ENCODE data around the gene ITGA3. TPM values are rescaled to one million over a fixed set of nuclear protein-coding genes. Genes with fewer than 3 reads are reported as not detected.
"Not testable (repeated sequence)": the region's sequence is repeated elsewhere in the genome, so short reads cannot be mapped to it uniquely, and the experiment has no call there.

The ITGA3 gene
- total RNA-seq, 1 donor from 2014 or later, result 13.2 TPM

- Mint-ChIP-seq H3K27me3 (ENCODE audit: unreplicated experiment) (peaks cover 9% of the 10 kb centered on the region), H3K4me1 (ENCODE audit: low read depth, unreplicated experiment) (peaks cover 1% of the 10 kb centered on the region), H3K36me3 (ENCODE audit: unreplicated experiment) (no peaks in the 10 kb centered on the region), H3K27ac (ENCODE audit: unreplicated experiment) (no peak overlapping the region), H3K9me3 (ENCODE audit: unreplicated experiment) (peaks cover 4% of the 10 kb centered on the region), H3K4me3 (ENCODE audit: unreplicated experiment) (no peak overlapping the region)
- TF ChIP-seq, protein P1, sequence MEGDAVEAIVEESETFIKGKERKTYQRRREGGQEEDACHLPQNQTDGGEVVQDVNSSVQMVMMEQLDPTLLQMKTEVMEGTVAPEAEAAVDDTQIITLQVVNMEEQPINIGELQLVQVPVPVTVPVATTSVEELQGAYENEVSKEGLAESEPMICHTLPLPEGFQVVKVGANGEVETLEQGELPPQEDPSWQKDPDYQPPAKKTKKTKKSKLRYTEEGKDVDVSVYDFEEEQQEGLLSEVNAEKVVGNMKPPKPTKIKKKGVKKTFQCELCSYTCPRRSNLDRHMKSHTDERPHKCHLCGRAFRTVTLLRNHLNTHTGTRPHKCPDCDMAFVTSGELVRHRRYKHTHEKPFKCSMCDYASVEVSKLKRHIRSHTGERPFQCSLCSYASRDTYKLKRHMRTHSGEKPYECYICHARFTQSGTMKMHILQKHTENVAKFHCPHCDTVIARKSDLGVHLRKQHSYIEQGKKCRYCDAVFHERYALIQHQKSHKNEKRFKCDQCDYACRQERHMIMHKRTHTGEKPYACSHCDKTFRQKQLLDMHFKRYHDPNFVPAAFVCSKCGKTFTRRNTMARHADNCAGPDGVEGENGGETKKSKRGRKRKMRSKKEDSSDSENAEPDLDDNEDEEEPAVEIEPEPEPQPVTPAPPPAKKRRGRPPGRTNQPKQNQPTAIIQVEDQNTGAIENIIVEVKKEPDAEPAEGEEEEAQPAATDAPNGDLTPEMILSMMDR (IDR thresholded peaks at IDR 0.05; ENCODE audit: partially characterized antibody, unreplicated experiment), result no peak
- no peak for DNase-seq
Measured at GRCh38 chr17:50037321-50038107, 18.4 kb upstream of the ITGA3 start.

- peaks cover 4% of the 10 kb centered on the region for H3K9me3 Mint-ChIP-seq (ENCODE audit: unreplicated experiment)
- H3K36me3 Mint-ChIP-seq (ENCODE audit: unreplicated experiment), result no peaks in the 10 kb centered on the region
- no peak for DNase-seq
- TF ChIP-seq, protein P1 (IDR thresholded peaks at IDR 0.05; ENCODE audit: partially characterized antibody, unreplicated experiment), result no peak
- no peak overlapping the region for H3K4me3 Mint-ChIP-seq (ENCODE audit: unreplicated experiment)
- no peak overlapping the region for H3K27ac Mint-ChIP-seq (ENCODE audit: unreplicated experiment)
- peaks cover 1% of the 10 kb centered on the region for H3K4me1 Mint-ChIP-seq (ENCODE audit: low read depth, unreplicated experiment)
- H3K27me3 Mint-ChIP-seq (ENCODE audit: unreplicated experiment), result peaks cover 8% of the 10 kb centered on the region
Measured at GRCh38 chr17:50039058-50039457, 16.9 kb upstream of the ITGA3 start.

- H3K9me3 Mint-ChIP-seq (ENCODE audit: unreplicated experiment); DNase-seq; H3K4me3 Mint-ChIP-seq (ENCODE audit: unreplicated experiment); H3K27ac Mint-ChIP-seq (ENCODE audit: unreplicated experiment); H3K4me1 Mint-ChIP-seq (ENCODE audit: low read depth, unreplicated experiment); H3K27me3 Mint-ChIP-seq (ENCODE audit: unreplicated experiment); H3K36me3 Mint-ChIP-seq (ENCODE audit: unreplicated experiment): not testable (repeated sequence)
Measured at GRCh38 chr17:50040496-50040895, 15.4 kb upstream of the ITGA3 start.

DNA sequence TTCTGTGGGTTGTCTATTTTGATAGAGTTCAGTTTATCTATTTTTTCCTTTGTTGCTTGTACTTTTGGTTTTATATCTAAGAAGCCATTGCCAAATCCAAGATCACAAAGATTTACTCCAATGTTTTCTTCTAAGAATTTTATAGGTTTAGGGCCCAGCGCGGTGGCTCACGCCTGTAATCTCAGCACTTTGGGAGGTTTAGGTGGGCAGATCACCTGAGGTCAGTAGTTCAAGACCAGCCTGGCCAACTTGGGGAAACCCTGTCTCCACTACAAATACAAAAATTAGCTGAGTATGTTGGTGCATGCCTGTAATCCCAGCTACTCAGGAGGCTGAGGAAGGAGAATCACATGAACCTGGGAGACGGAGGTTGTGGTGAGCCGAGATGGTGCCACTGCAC lies 13.7 kb upstream of the ITGA3 start:
- Mint-ChIP-seq H3K36me3 (ENCODE audit: unreplicated experiment) (no peaks in the 10 kb centered on the region), H3K4me1 (ENCODE audit: low read depth, unreplicated experiment) (no peaks in the 10 kb centered on the region), H3K27me3 (ENCODE audit: unreplicated experiment) (peaks cover 8% of the 10 kb centered on the region), H3K9me3 (ENCODE audit: unreplicated experiment) (peaks cover 7% of the 10 kb centered on the region), H3K27ac (ENCODE audit: unreplicated experiment) (no peak overlapping the region), H3K4me3 (ENCODE audit: unreplicated experiment) (no peak overlapping the region)
- TF ChIP-seq, protein P1 (IDR thresholded peaks at IDR 0.05; ENCODE audit: partially characterized antibody, unreplicated experiment), result no peak
- no peak for DNase-seq

- no peak for DNase-seq
- H3K27me3 Mint-ChIP-seq (ENCODE audit: unreplicated experiment), result peaks cover 6% of the 10 kb centered on the region
- TF ChIP-seq, protein P1 (IDR thresholded peaks at IDR 0.05; ENCODE audit: partially characterized antibody, unreplicated experiment), result no peak
- H3K4me1 Mint-ChIP-seq (ENCODE audit: low read depth, unreplicated experiment), result peaks cover 3% of the 10 kb centered on the region
- no peaks in the 10 kb centered on the region for H3K36me3 Mint-ChIP-seq (ENCODE audit: unreplicated experiment)
- peaks cover 7% of the 10 kb centered on the region for H3K9me3 Mint-ChIP-seq (ENCODE audit: unreplicated experiment)
- no peak overlapping the region for H3K27ac Mint-ChIP-seq (ENCODE audit: unreplicated experiment)
- no peak overlapping the region for H3K4me3 Mint-ChIP-seq (ENCODE audit: unreplicated experiment)
Measured at GRCh38 chr17:50043290-50044148, 12.4 kb upstream of the ITGA3 start.
